Measurements from ENCODE around the gene HOXD10.

HOXD10 gene

GRCh38 chr2:176130147-176130956, 13.8 kb downstream of the HOXD10 start:
- Histone ChIP-seq H3K27me3 (ENCODE audit: insufficient read depth, poor library complexity, severe bottlenecking) (peaks cover 83% of the 10 kb centered on the region), H3K27ac (replicated peaks) (no peak overlapping the region), H3K4me3 (replicated peaks; ENCODE audit: insufficient read depth, low read length) (0 out of 2 replicates have a peak overlapping the region, but pooled peaks have one; percentile 14)
- DNase-seq (ENCODE audit: low read depth in 1 of 2, low spot score in 1 of 2): no peak
- TF ChIP-seq CTCF (IDR thresholded peaks at IDR 0.05; ENCODE audit: insufficient read depth, low read length) (no peak), POLR2AphosphoS5 (IDR thresholded peaks at IDR 0.05; ENCODE audit: low read depth) (no peak)

- no peak overlapping the region for H3K27ac ChIP-seq (replicated peaks)
- no peak for DNase-seq (ENCODE audit: low read depth in 1 of 2, low spot score in 1 of 2)
- peaks cover 83% of the 10 kb centered on the region for H3K27me3 ChIP-seq (ENCODE audit: insufficient read depth, poor library complexity, severe bottlenecking)
- no peak overlapping the region for H3K4me3 ChIP-seq (replicated peaks; ENCODE audit: insufficient read depth, low read length)
- TF ChIP-seq POLR2AphosphoS5 (IDR thresholded peaks at IDR 0.05; ENCODE audit: low read depth) (no peak), REST (IDR thresholded peaks at IDR 0.05; ENCODE audit: insufficient replicate concordance, low read depth) (no peak), CTCF (IDR thresholded peaks at IDR 0.05; ENCODE audit: insufficient read depth, low read length) (no peak)
These were observed 14.6 kb downstream of the HOXD10 start for GRCh38 chr2:176130957-176131847.

DNA sequence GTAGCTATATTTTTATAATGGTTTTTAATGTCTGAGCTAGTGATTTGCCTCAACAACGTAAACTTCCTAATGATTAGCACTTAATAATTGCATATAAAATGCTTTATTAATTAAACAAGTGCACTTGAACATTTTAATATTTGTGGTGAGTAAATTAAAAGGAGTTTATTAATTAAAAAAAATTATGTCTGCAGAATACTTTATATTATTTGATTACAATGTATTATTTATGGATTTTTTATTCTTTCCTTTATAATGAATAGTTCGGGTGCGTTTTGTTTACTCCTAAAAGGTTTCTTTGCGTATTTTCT, 15.2 kb downstream of the HOXD10 start:
- Histone ChIP-seq H3K4me3 (replicated peaks; ENCODE audit: insufficient read depth, low read length) (no peak overlapping the region), H3K27me3 (ENCODE audit: insufficient read depth, poor library complexity, severe bottlenecking) (peaks cover 81% of the 10 kb centered on the region), H3K27ac (replicated peaks) (no peak overlapping the region)
- DNase-seq (ENCODE audit: low read depth in 1 of 2, low spot score in 1 of 2): no peak
- TF ChIP-seq POLR2AphosphoS5 (IDR thresholded peaks at IDR 0.05; ENCODE audit: low read depth) (no peak), SPI1 (IDR thresholded peaks at IDR 0.05; ENCODE audit: borderline replicate concordance, low read depth) (no peak), GABPA (IDR thresholded peaks at IDR 0.05; ENCODE audit: low read depth) (no peak), REST (IDR thresholded peaks at IDR 0.05; ENCODE audit: insufficient replicate concordance, low read depth) (no peak), CTCF (IDR thresholded peaks at IDR 0.05; ENCODE audit: insufficient read depth, low read length) (no peak)

Measured in HL-60 (cell line).